ENCODE measurements around the gene NUDT1. TPM values are rescaled to one million over a fixed set of nuclear protein-coding genes. Genes with fewer than 3 reads are reported as not detected.
A peak's percentile ranks its signal among the peaks of the same experiment; 100 is the strongest.

The NUDT1 gene
- 10 to 100 TPM; 85.2 to 87.5 TPM for total RNA-seq

DNA sequence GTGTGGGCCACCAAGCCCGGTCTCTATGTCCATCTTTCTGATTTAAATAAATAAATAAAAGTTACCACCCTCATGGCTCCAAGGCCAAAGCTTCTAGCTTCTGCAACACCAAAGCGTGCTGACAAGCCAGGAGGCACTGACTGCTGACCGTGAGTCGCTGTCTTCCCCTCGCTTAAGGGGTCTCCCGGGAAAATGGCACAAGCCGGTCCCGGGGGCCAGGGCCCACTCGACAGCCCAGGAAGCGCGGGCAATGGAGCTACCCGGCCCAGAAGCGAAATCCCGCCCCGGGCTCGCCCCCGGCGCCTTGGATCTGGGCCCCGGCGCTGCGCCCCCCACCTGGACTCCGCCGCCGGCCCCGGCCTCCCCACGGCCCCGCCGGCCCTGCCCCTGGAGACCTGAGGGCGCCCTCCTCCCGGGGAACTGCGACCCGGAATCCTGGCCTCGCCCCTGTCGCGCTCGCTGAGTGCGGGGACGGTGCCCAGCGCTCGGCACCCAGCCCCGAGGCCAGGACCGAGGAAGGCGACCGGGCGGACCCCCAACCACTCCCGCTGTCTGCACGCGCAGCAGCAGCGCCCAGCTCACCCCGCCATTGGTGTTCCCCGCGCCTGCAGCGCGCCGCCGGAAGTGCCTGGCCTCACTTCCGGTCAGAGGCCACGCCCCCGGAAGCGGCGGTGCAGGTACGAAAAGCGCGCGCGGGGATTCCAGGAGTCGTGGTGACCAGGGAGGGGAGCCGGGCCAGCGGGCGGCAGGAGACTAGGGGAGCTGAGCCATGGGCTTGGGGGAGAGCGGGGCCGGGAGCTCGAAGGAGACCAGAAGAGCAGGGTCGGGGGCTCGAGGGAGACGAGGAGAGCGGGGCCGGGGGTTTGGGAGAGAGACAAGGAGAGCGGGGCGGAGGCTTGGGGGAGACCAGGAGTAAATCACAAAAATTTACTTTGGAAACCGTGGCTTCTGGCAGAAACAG lies at the start of gene NUDT1, which contains the start of gene MRM2:
NUDT1 (plus strand) TSS at position 647 of the 961 bp plus-strand sequence. CDS start 2,349 bp downstream, outside the sequence.
MRM2 (minus strand) TSS at position 626 of the 961 bp plus-strand sequence; CDS start at position 590, 36 bp downstream.
- Mint-ChIP-seq H3K36me3 (ENCODE audit: low read depth) (peaks cover 32% of the 10 kb centered on the region), H3K9me3 (no peaks in the 10 kb centered on the region), H3K27ac (peak within 1 kb of the TSS; percentile 85), H3K4me3 (peak within 1 kb of the TSS; percentile 92), H3K27me3 (no peaks in the 10 kb centered on the region), H3K4me1 (peaks cover 47% of the 10 kb centered on the region)
- CTCF ChIA-PET: interaction anchor here (1.4 to 1.7 kb wide), 2 partner anchors 9 to 106 kb away, joined by 5 to 8 read pairs; partner anchors contain the start of gene MAD1L1
- peak; percentile 78 for DNase-seq
- POLR2A ChIA-PET: interaction anchor here (0.7 to 2.7 kb wide), 10 partner anchors 9 to 710 kb away, joined by 3 to 38 read pairs (median 4); partner anchors contain the start of gene MAD1L1

DNA sequence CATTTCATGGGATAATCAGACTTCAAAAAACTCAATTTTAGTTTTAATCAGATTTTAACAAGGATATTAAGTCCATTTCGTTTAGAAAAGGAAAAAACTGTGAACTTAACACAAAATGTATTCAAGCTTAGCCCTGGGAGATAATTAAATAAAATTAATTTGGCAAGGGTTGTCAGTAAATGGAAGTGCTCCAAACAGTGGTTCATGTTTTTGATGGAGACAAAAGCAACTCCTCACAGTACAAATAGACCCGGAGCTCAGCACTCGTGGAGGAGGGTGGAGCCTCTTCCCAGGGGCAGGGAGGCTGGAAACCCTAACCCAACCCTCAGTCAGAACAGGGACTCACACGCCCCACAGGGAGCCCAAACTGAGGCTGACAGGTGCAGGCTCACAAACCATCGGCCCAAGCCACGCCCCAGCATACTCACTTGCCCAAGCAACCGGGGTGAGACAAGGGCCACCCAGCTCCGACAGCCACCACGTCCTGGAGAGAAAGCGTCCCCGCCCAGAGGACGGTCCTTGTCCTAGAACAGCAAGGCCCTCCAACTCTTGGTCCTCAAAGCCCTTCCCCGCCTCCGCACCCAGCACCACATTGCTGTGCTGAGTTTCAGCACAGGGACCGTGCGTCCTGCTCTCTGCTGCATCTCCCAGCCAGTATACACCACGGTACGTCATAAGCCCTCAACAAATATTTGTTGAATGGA lies 49.0 kb upstream of the NUDT1 start:
- ChIA-PET CTCF (no interaction called here), POLR2A (no interaction called here)
- Mint-ChIP-seq H3K36me3 (ENCODE audit: low read depth) (peaks cover 48% of the 10 kb centered on the region), H3K27me3 (no peaks in the 10 kb centered on the region), H3K27ac (no peak overlapping the region), H3K4me1 (no peaks in the 10 kb centered on the region), H3K4me3 (no peak overlapping the region), H3K9me3 (peaks cover 2% of the 10 kb centered on the region)
- no peak for DNase-seq

DNA sequence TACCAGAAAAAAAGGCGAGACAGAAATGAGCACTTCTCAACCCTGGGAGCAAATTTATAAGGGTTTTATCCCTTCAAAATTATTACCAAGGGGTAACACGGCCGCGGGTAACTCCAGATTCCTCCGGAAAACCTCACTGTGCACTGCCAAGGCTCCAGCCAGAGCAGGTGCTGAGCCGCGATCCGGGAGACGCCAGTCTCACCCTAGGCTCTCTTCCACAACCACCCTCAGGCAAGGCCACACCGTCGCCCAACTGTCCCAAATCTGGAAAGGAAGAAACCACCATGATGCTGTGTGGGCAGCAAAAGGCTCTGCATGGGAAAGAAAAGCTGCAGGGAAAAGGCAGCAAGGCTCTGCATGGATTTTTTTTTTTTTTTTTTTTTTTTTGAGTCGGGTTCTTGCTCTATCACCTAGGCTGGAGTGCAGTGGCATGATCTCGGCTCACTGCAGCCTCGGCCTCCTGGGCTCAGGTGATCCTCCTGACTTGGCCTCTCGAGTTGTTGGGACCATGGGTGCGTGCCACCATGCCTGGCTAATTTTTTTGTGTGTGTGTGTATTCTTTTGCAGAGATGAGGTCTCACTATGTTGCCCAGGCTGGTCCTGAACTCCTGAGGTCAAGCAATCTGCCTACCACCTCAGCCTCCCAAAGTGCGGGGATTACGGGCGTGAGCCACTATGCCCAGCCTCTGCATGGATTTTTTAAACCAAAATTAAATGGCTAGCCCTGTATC lies 48.3 kb upstream of the NUDT1 start:
- Mint-ChIP-seq H3K36me3 (ENCODE audit: low read depth) (peaks cover 46% of the 10 kb centered on the region), H3K27ac (no peak overlapping the region), H3K27me3 (no peaks in the 10 kb centered on the region), H3K4me1 (no peaks in the 10 kb centered on the region), H3K4me3 (no peak overlapping the region), H3K9me3 (peaks cover 2% of the 10 kb centered on the region)
- POLR2A ChIA-PET: no interaction called here
- CTCF ChIA-PET: no interaction called here
- DNase-seq: no peak

DNA sequence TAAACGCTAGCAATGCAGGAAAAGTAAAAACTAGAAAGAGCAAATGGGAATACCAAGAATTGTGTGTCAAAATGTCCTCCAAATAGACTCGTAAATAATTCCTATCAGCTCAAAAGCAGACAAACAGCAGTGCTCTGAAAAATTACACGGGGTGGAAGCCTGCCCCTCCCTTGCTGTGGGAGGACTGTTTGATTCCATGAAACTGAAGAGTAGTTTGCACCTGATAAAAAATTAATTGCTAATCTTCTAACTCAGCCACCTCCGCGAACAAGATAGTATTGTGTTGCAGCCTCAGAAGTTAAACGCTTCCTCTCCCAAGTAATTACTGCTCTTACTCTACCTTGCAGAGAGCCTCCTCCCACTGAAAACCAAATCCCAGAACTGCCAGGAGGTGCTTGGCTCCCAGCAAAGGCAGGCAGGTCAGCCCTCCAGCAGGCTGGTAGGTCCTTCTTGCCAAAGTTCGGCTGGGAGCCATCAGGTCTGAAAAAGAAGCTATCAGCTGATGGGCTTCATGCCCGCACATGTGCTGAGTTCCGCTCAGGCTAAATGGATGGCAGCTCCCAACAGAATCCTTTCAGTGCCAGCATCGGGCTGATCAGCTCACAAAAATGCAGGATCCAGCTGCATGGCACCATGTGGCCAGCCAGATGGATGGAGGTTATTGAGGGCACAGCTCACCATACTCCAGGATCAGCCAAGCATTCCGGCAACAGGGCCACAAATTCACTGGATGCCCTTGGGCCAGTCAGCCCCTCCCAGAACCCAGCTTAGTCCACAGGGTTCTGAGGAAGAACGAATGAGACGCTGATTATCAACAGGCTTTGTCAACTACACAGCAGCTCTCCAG lies 46.4 kb upstream of the NUDT1 start:
- CTCF ChIA-PET: interaction anchor here (0.8 to 1.5 kb wide), 7 partner anchors 8 to 401 kb away, joined by 3 to 6 read pairs (median 4); no protein-coding TSS in a partner anchor
- peaks cover 47% of the 10 kb centered on the region for H3K36me3 Mint-ChIP-seq (ENCODE audit: low read depth)
- H3K27me3 Mint-ChIP-seq: no peaks in the 10 kb centered on the region
- DNase-seq: no peak
- no peaks in the 10 kb centered on the region for H3K4me1 Mint-ChIP-seq
- no peak overlapping the region for H3K4me3 Mint-ChIP-seq
- H3K9me3 Mint-ChIP-seq: peaks cover 2% of the 10 kb centered on the region
- H3K27ac Mint-ChIP-seq: no peak overlapping the region
- POLR2A ChIA-PET: interaction anchor here (0.8 to 0.9 kb wide), 2 partner anchors 76 to 158 kb away, joined by 3 read pairs; no protein-coding TSS in a partner anchor

DNA sequence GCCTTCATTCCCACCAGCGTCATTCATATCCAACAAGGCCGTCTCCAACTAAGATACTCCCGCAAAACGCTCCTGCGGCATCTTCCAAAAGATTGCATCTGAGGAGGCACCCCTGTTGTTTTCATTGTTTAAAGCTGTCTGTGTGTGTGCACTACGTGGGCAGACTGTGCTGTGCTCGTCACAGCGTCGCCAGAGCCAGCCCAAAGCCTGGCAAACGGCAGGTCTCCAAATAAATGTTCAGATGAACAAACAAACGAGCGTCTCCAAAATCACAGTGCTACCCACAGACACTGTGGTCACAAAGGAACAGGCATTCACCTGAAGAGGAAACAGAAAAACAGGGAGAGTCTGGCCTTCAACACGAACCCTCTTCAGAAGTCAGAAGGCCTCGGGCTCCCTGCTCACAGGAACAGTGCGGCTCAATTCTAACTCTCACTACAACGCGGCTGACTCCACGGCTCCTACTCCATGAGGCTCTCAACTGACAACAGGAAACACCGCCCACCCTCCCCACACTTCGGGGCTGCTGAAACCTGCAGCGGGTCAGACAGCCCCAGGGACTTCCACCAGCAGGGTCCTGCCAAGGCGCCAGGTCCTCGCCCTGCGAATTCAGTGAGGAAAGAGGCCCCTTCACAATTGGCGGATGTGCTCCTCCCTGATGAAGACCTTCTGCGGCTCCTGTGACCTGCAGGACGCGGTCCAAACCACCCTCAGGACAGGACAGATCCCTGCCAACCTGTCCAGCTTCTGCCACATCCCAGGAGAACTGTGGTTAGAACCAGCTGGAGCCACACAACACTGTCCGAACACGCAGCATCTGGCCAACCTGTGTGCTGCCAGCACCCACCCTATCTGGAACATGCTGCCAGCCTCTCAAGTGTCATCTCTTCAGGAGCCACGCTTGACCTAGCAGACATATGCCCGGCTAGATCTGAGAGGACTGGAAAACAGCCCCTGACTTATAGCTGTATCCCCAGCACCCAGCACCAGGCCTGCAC lies 45.3 kb upstream of the NUDT1 start:
- Mint-ChIP-seq H3K4me3 (no peak overlapping the region), H3K4me1 (no peaks in the 10 kb centered on the region), H3K27ac (no peak overlapping the region), H3K27me3 (no peaks in the 10 kb centered on the region), H3K9me3 (peaks cover 2% of the 10 kb centered on the region), H3K36me3 (ENCODE audit: low read depth) (peaks cover 45% of the 10 kb centered on the region)
- POLR2A ChIA-PET: no interaction called here
- CTCF ChIA-PET: no interaction called here
- DNase-seq: no peak

DNA sequence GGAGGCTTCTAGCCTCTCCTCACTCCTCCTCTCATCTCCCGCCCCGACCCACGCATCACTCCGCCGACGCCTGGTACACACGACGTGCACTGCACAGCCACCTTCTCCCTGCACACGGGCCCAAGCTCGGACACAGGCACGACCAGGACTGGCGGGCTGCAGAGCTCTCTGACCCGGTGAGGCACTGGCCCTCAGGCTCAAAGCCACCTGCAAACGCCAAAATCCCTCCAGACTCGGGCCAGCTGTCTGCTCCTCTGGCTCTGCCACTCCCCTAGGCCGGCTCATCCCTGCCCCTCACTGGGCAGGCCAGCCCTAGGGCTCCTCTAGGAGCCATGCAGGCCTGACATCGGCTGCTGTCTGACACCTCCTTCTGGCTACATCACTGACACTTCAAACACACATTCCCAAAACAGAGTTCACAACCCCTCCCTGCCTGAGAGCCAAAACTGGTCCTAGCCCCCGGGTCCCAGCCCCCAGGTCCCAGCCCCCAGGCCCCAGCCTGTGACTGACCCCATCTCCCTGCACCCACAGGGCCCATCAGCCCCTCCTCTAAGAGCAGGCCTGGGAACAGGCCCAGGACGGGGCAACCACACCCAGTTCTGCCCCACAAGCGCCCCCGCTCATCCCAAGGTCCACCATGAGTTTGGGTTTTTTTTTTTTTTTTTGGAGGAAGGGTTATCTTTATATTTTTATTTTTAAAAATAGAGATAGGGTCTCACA lies 44.4 kb upstream of the NUDT1 start:
- Mint-ChIP-seq H3K27me3 (no peaks in the 10 kb centered on the region), H3K4me1 (no peaks in the 10 kb centered on the region), H3K27ac (no peak overlapping the region), H3K4me3 (no peak overlapping the region), H3K9me3 (peaks cover 2% of the 10 kb centered on the region), H3K36me3 (ENCODE audit: low read depth) (peaks cover 43% of the 10 kb centered on the region)
- CTCF ChIA-PET: no interaction called here
- DNase-seq: no peak
- POLR2A ChIA-PET: no interaction called here

DNA sequence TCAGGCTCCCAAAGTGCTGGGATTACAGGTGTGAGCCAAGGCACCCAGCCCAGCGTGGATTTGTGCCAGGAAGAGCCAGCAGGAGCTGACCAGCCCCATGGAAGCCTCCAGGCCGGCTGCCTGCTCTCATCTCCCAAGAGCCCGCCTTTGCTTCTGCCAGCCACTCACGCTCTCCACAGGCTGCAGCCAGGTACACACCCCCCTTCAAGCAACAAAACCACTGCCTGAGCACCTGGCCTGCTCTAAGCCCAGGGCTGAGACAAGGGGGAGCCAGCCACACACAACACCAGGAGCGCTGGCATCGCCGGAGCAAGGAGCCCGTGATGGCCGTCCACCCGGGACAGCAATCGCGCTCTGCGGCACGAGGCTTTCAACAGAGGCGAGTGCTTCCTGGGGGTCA lies 43.8 kb upstream of the NUDT1 start:
- no peak overlapping the region for H3K27ac Mint-ChIP-seq
- ChIA-PET CTCF (no interaction called here), POLR2A (no interaction called here)
- DNase-seq: no peak
- no peaks in the 10 kb centered on the region for H3K4me1 Mint-ChIP-seq
- peaks cover 2% of the 10 kb centered on the region for H3K9me3 Mint-ChIP-seq
- H3K27me3 Mint-ChIP-seq: no peaks in the 10 kb centered on the region
- no peak overlapping the region for H3K4me3 Mint-ChIP-seq
- peaks cover 38% of the 10 kb centered on the region for H3K36me3 Mint-ChIP-seq (ENCODE audit: low read depth)

DNA sequence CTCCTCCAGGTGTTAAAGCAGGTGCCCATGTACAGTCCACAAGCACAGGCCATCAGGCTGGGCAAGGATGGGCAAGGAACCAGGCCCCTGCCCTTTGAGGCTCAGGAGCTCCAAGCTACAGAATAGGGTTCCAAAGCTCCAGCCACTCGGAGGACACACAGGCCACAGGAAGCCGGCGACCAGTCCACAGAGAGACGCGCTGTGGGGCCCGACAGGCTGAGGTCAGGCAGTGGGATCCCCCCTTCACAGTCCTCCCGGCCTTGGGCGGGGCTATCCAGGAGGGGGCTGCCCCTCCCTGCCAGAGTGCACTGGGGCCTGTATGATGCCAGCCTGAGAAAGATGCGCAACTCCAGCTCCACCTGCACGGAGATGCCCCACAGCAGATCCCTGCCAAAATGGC lies 43.3 kb upstream of the NUDT1 start:
- H3K9me3 Mint-ChIP-seq: peaks cover 2% of the 10 kb centered on the region
- POLR2A ChIA-PET: no interaction called here
- H3K36me3 Mint-ChIP-seq (ENCODE audit: low read depth): peaks cover 36% of the 10 kb centered on the region

DNA sequence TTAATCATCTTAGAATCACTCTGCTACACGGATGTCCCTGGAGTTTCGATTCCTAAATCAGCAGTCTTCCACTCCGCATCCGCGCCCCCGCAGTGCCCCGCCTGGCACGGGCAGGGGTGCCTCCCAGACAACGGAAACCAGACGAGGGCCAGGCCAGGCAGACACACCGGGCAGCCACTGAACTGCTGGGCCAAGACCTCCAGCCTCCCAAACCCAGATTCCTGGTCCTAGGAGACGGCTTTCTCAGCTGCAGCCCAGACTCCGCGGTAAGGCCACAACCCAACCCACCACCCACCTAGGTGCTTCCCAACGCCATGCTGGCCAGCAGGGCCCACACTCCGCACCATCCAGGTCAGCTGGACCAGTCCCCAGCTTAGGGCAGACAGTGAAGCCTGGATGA lies 42.5 kb upstream of the NUDT1 start:
- DNase-seq: no peak
- ChIA-PET CTCF (no interaction called here), POLR2A (no interaction called here)
- Mint-ChIP-seq H3K4me1 (no peaks in the 10 kb centered on the region), H3K27ac (no peak overlapping the region), H3K36me3 (ENCODE audit: low read depth) (peaks cover 36% of the 10 kb centered on the region), H3K9me3 (peaks cover 2% of the 10 kb centered on the region), H3K4me3 (no peak overlapping the region), H3K27me3 (no peaks in the 10 kb centered on the region)

More for the DNA sequence above, 43.3 kb upstream of the NUDT1 start:
- H3K27me3 Mint-ChIP-seq: no peaks in the 10 kb centered on the region
- CTCF ChIA-PET: no interaction called here
- H3K4me3 Mint-ChIP-seq: no peak overlapping the region
- H3K4me1 Mint-ChIP-seq: no peaks in the 10 kb centered on the region
- no peak for DNase-seq
- no peak overlapping the region for H3K27ac Mint-ChIP-seq

DNA sequence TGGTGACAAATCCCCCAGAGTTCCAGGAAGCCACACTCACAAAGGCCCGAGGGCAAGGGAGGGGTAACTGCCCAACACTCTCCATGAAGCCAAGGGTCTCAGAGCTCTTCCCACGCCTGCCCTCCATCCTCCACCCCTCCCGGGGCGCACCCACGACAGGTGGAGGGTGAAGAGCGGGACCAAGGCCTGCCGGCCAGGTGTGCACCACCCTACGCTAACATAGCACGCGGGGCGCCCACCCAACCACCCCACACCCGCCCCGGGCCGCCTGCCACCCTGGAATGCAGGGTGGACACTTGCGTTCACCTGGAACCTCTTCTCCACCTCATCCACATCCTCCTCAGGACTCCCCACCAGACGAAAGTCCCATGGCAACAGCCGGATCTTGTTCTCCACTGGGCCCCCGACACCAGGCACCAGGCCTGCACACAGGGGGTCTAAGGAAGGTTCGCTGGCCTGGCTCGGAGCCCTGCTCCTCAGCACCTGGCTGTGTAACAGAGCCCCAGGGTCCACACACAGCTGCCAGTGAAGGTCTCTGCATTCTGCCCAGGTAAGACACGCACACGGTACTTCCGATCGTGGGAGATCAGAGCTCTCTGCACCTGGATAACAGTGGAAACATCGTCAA lies 42.0 kb upstream of the NUDT1 start:
- Mint-ChIP-seq H3K4me3 (no peak overlapping the region), H3K4me1 (no peaks in the 10 kb centered on the region), H3K36me3 (ENCODE audit: low read depth) (peaks cover 35% of the 10 kb centered on the region), H3K9me3 (peaks cover 2% of the 10 kb centered on the region), H3K27me3 (no peaks in the 10 kb centered on the region), H3K27ac (no peak overlapping the region)
- CTCF ChIA-PET: no interaction called here
- POLR2A ChIA-PET: no interaction called here
- DNase-seq: no peak

DNA sequence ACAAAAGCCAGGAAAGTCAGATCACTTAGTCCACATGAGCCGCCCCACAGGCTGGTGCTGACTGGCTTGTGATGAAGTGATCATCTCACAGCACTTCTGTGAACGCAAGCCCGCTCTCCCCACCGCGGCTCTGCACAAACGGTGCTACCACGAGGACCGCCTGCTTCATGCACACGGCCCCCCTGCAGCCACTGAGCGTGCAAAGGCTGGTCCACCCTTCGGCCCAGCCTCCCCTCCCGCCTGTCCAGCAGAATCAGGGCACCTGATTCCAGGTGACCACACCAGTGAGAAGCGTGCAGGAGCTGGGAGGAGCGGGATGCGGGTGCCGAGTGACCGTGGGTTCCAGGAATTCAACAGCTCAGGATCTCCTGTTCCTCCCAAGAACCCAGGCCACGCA lies 41.4 kb upstream of the NUDT1 start:
- ChIA-PET CTCF (no interaction called here), POLR2A (no interaction called here)
- H3K36me3 Mint-ChIP-seq (ENCODE audit: low read depth): peaks cover 30% of the 10 kb centered on the region
- H3K27me3 Mint-ChIP-seq: no peaks in the 10 kb centered on the region
- H3K4me3 Mint-ChIP-seq: no peak overlapping the region
- H3K4me1 Mint-ChIP-seq: no peaks in the 10 kb centered on the region
- no peak for DNase-seq
- H3K9me3 Mint-ChIP-seq: no peaks in the 10 kb centered on the region
- H3K27ac Mint-ChIP-seq: no peak overlapping the region

Measured in activated CD4-positive, alpha-beta memory T cell treated with anti-CD3 and anti-CD28 coated beads, Interleukin-2, amount 10 ng/mL, durations not matched to agents 7 days and 5 days (primary cell).